DMS53 treated with DMSO at 0.1 percent for 48 hours (cell line): ENCODE measurements around the gene ZBTB49.

Experiments used
- DNase-seq: peaks from one replicate; lab custom pipeline; 2025; ENCODE audit not compliant: unreplicated experiment; lab: John Stamatoyannopoulos, UW

ZBTB49 gene

GRCh38 chr4:4355302-4355701 lies 65.3 kb downstream of the ZBTB49 start:
- no peak for DNase-seq

DNA sequence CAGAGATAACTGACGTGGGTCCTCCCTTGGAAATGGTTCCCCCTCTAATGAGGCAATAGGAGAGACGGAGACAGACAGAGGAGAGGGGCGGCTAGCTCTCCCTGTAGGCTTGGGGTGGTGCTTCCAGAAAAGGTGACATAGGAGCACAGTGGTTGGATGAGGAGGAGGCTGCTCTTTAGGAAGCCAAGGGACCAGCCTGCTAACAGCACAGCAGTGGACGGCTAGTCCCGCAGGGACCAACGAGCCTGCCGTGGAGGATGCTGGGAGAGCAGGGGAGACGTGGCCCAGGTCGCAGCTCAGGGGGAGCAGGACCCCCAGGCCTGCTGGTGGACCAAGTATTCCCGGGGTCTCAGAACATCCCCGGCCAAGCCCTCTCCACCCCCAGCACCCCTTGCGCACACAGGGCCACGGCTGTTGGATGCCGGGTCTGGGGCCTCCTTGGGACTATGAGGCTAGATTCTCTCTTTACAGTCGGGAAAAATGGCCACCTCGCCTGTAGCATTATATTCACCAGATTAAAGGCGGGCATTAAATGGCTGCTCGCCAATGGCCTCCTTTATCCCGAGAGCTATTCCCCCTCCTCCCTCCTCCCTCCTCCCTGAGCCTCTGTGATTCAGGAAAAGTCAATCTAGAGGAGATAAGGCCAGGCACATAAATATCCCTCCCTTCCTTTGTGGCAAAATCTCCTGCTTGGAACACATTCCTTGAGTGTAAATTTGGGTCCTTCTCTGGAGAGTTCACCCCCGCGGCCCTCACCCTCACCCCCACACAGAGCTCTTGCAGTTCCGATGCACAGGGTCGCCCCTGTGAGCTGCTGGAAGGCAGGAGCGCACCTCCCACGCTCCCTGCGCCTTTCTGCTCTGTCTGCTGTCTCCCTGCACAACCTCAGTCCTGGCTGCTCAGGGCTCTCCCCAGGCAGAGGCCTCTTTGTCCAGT lies 66.3 kb downstream of the ZBTB49 start:
- DNase-seq, result no peak

DNA sequence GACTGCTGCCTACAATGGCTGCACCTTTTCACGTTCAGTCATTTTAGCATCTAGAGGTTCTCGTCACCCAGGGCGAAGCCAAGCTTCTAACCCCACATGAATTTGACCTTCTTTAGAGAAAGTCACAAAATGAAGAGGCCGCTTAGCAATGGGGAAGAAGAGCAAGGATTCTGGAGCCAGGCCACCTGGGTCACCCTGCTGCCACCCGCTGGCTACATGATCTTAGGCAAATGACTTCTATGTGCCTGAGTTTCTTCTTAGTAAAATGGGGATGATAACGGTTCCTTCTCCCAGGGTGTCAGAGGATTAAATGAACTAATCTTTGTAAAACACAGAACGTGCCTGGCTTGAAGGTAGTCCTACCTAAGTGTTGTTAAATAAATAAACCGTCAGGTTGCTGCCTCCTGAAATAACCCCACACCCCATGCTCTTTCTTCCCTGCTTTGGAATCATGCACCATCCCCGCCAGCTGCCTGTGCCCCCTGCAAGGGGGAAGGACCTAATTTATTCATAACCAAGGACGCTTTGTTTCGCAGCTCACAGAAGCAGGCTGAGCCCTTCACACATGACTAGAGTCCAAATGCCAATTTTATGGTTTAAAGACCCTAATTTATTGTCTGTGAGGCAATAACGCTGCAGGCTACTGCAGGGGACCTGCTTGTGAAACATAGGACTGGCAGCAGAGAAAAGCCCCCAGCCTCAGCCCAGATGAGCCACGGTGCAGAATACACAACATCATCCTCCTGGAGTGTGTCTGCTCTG lies 68.2 kb downstream of the ZBTB49 start:
- DNase-seq, result no peak

DNA sequence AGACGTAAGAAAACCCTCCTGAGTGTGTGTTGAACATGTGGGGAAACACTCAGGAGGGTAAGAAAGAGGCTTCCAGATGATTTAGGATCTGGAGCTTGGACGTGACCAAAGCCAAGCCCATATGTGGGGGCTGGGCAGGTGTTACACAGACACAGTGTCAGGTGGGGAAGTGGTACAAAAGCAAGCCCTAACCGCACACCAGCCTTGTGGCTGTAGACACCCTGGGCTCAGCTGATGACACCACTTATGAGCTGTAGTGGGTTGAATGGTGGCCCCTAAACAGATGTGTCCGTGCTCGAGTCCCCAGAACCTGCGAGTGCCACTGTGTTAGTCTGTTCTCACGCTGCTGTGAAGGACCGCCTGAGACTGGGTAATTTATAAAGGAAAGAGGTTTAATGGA lies 71.8 kb downstream of the ZBTB49 start:
- DNase-seq, result no peak

GRCh38 chr4:4362991-4363697 lies 73.1 kb downstream of the ZBTB49 start:
- no peak for DNase-seq

DNA sequence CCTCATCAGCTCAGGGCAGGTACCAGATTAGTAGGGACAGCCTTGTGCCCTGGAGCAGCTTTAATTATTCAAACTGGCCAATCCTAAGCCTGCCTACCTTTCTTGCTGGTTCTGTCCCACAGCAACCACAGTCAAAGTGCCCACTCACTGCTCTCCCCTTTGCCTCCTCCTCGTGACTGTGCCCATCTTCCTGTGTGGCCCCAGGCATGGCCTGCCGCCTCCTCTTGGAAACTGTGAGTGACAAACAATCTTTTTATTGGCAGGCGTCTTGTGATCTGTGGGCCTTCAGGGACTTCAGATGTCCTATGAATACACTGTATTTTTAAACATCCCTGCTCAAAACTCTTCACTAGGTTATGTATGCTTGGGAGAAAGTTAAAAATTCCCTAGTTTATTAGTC lies 74.0 kb downstream of the ZBTB49 start:
- no peak for DNase-seq

DNA sequence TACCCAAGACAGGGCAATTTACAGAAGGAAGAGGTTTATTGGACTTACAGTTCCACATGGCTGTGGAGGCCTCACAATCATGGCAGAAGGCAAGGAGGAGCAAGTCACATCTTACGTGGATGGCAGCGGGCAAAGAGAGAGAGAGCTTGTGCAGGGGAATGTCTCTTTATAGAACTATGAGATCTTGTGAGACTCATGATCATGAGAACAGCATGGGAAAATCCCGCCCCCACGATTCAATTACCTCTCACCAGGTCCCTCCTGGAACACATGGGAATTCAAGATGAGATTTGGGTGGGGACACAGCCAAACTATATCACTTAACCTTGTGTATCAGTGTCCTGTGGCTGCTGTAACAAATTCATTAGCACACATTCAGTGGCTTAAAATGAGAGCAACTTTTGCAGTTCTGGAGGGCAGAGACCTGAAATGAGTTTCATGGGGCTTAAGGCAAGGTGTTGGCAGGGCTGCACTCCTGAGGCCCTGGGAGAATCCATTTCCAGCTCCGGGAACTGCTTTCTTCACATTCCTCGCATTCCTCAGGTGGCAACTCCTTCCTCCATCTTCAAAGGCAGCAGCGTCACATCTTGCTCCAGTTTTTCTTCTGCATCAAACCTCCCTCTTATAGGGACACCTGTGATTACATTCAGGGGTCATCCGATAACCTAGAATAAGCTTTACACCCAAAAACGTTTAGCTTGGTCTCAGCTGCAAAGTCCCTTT lies 74.6 kb downstream of the ZBTB49 start:
- DNase-seq, result no peak

- no peak for DNase-seq
Observed at GRCh38 chr4:4368809-4369580, 78.9 kb downstream of the ZBTB49 start.
